Measurements from ENCODE around the gene PPP2R5C. TPM values are rescaled to one million over a fixed set of nuclear protein-coding genes. Genes with fewer than 3 reads are reported as not detected.
A peak's percentile ranks its signal among the peaks of the same experiment; 100 is the strongest.

PPP2R5C gene
- total RNA-seq, 2 donors from 2014 or later = 317 to 370 TPM

DNA sequence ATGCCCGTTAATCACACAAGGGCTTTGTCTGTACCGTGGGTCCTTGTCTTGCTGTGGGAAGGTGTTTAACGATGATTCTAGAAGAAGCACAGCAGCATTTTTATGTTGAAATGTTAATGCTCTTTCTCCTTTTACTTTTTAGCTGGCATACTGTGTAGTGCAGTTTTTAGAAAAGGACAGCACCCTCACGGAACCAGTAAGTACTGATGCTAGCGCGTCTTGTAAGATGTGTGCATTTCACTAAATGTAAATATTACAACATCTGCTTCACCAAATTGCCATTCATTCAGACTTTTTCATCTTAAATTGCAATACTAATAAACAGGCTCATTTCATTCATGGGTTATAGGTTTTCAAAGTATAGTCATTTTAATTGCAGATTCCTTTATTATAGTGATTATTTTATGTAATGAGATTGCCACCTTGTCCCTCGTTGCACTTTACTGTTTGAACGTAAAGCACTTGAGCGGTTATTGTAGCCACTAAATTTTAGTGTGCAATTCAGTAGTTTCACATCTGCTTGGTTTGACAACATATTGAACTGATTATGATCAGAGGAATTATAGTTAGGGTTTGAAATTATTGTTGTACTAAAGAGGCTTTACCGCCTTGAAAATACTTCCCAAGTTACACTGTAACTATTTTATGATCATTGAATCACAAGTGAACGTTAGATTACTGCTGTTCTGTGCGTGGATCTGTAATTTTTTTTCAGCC is 133.0 kb downstream of the PPP2R5C start:
- H3K9me3 Mint-ChIP-seq = no peaks in the 10 kb centered on the region
- no peaks in the 10 kb centered on the region for H3K27me3 Mint-ChIP-seq (ENCODE audit: low read depth)
- no peak overlapping the region for H3K27ac Mint-ChIP-seq
- H3K4me1 Mint-ChIP-seq (ENCODE audit: low read depth) = no peaks in the 10 kb centered on the region
- no peak overlapping the region for H3K4me3 Mint-ChIP-seq
- H3K36me3 Mint-ChIP-seq (ENCODE audit: insufficient read depth in 2 of 2) = peaks cover 13 to 50% of the 10 kb centered on the region in 2 donors
- DNase-seq = no peak
- ATAC-seq (replicated peaks in 1 of 2) = no peak

DNA sequence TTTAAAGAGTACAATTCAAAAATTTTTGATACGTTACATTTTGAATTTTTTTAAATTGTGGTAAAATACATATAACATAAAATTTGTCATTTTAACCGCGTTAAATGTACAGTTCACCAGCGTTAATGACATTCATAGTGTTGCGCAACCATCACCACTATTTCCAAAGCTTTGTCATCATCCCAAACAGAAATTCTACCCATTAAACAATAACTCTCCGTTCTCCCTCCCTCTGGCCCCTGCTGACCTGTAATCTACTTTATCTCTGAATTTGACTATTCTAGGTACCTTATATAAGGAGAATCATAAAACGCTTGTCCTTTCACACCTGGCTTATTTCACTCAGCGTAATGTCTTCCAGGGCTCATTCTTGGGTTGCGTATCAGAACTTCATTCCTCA is 133.7 kb downstream of the PPP2R5C start:
- Mint-ChIP-seq H3K9me3 (no peaks in the 10 kb centered on the region), H3K36me3 (ENCODE audit: insufficient read depth in 2 of 2) (peaks cover 12 to 52% of the 10 kb centered on the region in 2 donors), H3K4me1 (ENCODE audit: low read depth) (no peaks in the 10 kb centered on the region), H3K27me3 (ENCODE audit: low read depth) (no peaks in the 10 kb centered on the region), H3K4me3 (no peak overlapping the region), H3K27ac (no peak overlapping the region)
- ATAC-seq (replicated peaks in 1 of 2) (no peak), DNase-seq (no peak)

DNA sequence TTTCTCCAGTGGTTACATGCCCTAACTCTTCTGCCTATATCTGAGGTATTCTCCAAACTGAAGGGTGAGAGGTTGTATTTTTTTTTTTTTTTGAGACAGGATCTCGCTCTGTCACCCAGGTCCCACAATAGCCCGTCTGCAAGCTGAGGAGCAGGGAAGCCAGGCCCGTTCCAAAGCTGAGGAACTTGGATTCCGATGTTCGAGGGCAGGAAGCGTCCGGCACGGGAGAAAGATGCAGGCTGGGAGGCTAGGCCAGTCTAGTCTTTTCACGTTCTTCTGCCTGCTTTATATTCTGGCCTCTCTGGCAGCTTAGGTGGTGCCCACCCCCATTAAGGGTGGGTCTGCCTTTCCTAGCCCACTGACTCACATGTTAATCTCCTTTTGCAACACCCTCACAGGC is 135.8 kb downstream of the PPP2R5C start:
- Mint-ChIP-seq H3K4me1 (ENCODE audit: low read depth) (no peaks in the 10 kb centered on the region), H3K4me3 (no peak overlapping the region), H3K27ac (no peak overlapping the region), H3K36me3 (ENCODE audit: insufficient read depth in 2 of 2) (peaks cover 12 to 56% of the 10 kb centered on the region in 2 donors), H3K27me3 (ENCODE audit: low read depth) (no peaks in the 10 kb centered on the region), H3K9me3 (no peaks in the 10 kb centered on the region)
- ATAC-seq (replicated peaks in 1 of 2) = no peak
- no peak for DNase-seq

DNA sequence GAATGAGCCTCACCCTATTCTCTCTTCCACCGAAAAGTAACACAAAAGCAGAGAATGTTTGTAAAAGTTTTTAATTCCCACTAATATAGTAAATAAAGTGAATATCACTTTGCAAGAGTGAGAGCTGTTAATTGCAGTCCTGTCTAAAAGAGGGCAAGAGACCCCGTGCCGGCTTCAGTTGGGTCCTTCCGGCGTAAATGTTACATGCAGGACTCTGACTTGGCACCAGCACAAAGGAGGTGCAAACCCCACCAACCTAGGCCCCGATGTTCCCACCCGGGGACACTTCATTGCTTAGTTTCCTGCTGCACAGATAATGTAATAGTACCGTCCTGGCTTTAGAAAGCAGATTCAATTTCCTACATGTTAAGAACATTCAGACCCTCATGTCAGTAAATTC is 136.9 kb downstream of the PPP2R5C start:
- no peaks in the 10 kb centered on the region for H3K4me1 Mint-ChIP-seq (ENCODE audit: low read depth)
- no peak for ATAC-seq (replicated peaks in 1 of 2)
- no peaks in the 10 kb centered on the region for H3K9me3 Mint-ChIP-seq
- peak overlapping the region; percentile 58 for H3K27ac Mint-ChIP-seq
- no peak for DNase-seq
- H3K27me3 Mint-ChIP-seq (ENCODE audit: low read depth) = no peaks in the 10 kb centered on the region
- H3K36me3 Mint-ChIP-seq (ENCODE audit: insufficient read depth in 2 of 2) = peaks cover 12 to 60% of the 10 kb centered on the region in 2 donors
- H3K4me3 Mint-ChIP-seq = no peak overlapping the region

DNA sequence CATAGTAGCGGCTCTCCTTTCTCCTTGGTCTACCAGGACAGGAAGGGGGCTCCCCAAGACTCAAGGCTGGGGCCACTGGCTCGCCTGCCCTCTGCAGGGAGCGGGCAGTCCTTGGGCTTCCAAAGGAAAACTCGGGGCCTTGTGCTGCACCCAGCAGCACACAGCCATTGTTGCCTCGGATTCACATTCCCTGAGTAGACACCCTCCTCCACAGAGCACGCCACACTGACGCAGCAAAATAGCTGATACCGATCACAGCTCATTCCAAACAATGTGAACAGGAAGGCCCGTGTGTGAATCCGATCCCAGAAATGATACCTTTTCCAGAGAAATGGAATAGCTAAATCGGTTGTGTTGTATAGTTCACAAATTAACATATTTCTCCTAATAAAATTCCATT is 137.8 kb downstream of the PPP2R5C start:
- Mint-ChIP-seq H3K27ac (peak overlapping the region; percentile 25), H3K4me3 (no peak overlapping the region), H3K4me1 (ENCODE audit: low read depth) (no peaks in the 10 kb centered on the region), H3K27me3 (ENCODE audit: low read depth) (no peaks in the 10 kb centered on the region), H3K9me3 (no peaks in the 10 kb centered on the region), H3K36me3 (ENCODE audit: insufficient read depth in 2 of 2) (peaks cover 12 to 57% of the 10 kb centered on the region in 2 donors)
- no peak for ATAC-seq (replicated peaks in 1 of 2)
- DNase-seq = no peak

DNA sequence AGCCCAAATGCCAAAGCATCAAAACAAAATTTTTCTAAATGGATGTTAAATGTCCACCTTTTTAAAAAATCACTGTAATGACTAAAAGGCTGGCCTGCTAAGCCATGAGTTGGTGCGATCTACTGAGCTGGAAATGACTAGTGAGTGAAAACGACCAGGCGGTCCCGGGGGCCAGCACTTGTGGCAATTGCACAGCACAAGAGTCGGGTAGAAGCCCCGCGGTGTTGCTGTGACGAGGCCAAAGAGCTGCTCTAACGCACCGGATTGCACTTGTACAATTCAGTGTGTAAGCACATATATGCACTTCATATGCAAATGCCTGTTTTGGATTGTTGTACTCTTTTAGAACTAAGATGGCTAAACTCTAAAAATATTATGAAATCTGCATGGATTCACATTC is 138.7 kb downstream of the PPP2R5C start:
- Mint-ChIP-seq H3K36me3 (ENCODE audit: insufficient read depth in 2 of 2) (peaks cover 11 to 53% of the 10 kb centered on the region in 2 donors), H3K27me3 (ENCODE audit: low read depth) (no peaks in the 10 kb centered on the region), H3K4me1 (ENCODE audit: low read depth) (no peaks in the 10 kb centered on the region), H3K27ac (no peak overlapping the region), H3K4me3 (no peak overlapping the region), H3K9me3 (no peaks in the 10 kb centered on the region)
- ATAC-seq (replicated peaks in 1 of 2) = no peak
- DNase-seq = no peak

DNA sequence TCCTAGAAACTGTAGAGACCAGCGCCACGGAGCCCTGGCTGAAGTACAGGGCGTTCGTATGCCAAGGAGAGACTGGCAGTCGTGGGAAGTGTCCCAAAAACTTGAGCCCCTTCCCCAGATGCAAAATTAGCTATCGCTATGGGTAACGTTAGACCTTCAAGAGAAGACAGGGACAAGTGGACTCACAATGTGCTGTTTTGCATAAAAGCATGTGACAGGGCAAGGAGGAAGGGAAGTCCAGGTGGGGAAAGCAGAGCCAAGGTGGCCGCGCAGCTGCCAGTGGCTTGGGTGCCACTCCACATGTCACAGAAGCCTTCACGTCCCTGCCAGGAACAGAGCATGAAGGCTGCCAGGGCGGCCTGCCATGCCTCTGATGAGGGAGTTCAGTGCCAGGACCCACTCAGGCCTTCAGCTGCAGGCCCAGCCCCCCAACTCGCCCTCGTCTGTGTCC is 141.6 kb downstream of the PPP2R5C start:
- peak overlapping the region; percentile 27 for H3K27ac Mint-ChIP-seq
- H3K4me3 Mint-ChIP-seq = no peak overlapping the region
- no peaks in the 10 kb centered on the region for H3K9me3 Mint-ChIP-seq
- peaks cover 3 to 53% of the 10 kb centered on the region in 2 donors for H3K36me3 Mint-ChIP-seq (ENCODE audit: insufficient read depth in 2 of 2)
- ATAC-seq (replicated peaks in 1 of 2) (no peak), DNase-seq (no peak)
- no peaks in the 10 kb centered on the region for H3K4me1 Mint-ChIP-seq (ENCODE audit: low read depth)
- H3K27me3 Mint-ChIP-seq (ENCODE audit: low read depth) = no peaks in the 10 kb centered on the region

DNA sequence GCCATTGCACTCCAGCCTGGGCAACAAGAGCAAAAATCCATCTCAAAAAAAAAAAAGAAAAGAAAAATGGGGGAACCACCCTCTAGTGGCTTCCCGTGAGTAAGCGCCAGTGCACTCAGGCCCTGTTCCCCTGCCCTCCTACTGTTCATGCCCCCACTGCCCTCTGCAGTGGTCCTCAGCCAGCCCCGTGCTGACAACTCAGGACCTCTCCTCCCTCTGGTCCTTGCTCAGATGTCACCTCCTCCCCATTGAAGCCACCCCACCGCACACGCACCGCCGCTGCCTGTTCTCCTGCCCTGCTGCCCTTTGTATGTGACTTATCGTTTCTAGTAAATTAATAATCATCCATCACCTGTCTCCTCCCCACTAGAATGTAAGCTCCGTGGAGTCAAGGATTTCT is 144.1 kb downstream of the PPP2R5C start:
- ATAC-seq (replicated peaks in 1 of 2) = no peak
- H3K27me3 Mint-ChIP-seq (ENCODE audit: low read depth) = no peaks in the 10 kb centered on the region
- peaks cover 2 to 49% of the 10 kb centered on the region in 2 donors for H3K36me3 Mint-ChIP-seq (ENCODE audit: insufficient read depth in 2 of 2)
- no peak overlapping the region for H3K27ac Mint-ChIP-seq
- H3K9me3 Mint-ChIP-seq = no peaks in the 10 kb centered on the region
- no peak overlapping the region for H3K4me3 Mint-ChIP-seq
- H3K4me1 Mint-ChIP-seq (ENCODE audit: low read depth) = no peaks in the 10 kb centered on the region
- no peak for DNase-seq

DNA sequence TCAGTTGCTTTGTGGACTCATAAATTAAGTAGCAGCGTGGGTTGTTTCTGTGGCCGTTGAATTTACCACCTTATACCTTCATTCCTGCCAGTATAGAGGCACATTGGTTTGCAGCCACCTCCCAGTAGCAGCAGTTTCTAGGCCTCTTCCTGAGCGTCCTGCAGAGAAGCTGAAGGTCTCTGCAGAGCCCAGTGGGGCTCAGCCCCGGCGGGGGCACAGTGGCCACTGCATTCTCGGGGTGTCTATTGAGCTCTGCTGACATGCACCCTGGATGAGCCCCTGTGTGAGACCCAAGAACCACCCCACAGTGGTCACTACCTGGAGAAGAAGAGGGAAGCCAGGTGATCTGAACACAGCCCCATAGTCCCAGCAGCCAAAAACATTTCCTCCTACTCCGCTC is 145.1 kb downstream of the PPP2R5C start:
- DNase-seq (no peak), ATAC-seq (replicated peaks in 1 of 2) (no peak)
- Mint-ChIP-seq H3K4me1 (ENCODE audit: low read depth) (no peaks in the 10 kb centered on the region), H3K36me3 (ENCODE audit: insufficient read depth in 2 of 2) (peaks cover 2 to 43% of the 10 kb centered on the region in 2 donors), H3K9me3 (no peaks in the 10 kb centered on the region), H3K4me3 (no peak overlapping the region), H3K27me3 (ENCODE audit: low read depth) (no peaks in the 10 kb centered on the region), H3K27ac (no peak overlapping the region)

DNA sequence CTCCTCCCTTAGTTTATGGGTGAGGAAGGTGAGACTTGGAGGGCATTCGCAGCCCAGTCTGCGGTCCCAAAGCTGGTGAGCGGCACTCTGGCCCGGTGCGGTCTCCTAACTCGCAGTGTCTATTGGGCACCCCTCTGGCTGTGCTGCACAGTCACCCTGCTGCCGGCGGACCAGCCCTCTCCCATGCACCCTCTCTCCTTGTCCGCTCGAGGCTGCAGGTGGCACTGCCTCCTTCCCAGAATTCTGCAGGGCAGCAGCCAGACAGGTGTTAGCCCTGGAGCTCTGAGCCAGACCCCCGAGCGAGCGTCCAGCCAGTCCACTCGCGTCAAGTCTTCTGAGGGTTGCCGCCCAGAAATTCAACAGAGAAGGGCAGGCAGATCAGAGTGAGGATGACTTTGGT is 146.1 kb downstream of the PPP2R5C start:
- Mint-ChIP-seq H3K9me3 (no peaks in the 10 kb centered on the region), H3K36me3 (ENCODE audit: insufficient read depth in 2 of 2) (peaks cover under 1 to 39% of the 10 kb centered on the region in 2 donors), H3K4me1 (ENCODE audit: low read depth) (no peaks in the 10 kb centered on the region), H3K27me3 (ENCODE audit: low read depth) (no peaks in the 10 kb centered on the region), H3K27ac (no peak overlapping the region), H3K4me3 (no peak overlapping the region)
- DNase-seq (no peak), ATAC-seq (replicated peaks in 1 of 2) (no peak)

DNA sequence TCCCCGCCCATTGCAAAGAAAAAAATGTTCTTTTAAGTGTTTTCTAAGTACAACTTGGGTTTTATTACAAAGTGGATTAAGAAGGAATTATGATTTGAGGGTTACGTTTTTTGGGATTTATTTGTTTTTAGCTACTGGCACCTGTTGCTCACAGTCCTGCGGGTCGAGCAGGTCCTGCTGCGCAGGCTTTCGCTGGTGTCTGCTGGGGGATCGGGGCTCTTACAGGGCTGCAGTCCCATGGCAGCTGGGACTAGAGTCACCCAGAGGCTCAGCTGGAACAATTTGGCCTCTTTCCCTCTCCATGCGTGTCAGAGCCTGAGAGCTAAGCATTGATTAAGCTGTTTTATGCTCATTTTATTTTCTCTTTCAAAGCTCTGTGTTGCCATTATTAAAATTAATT is 147.3 kb downstream of the PPP2R5C start:
- DNase-seq (no peak), ATAC-seq (replicated peaks in 1 of 2) (no peak)
- no peaks in the 10 kb centered on the region for H3K27me3 Mint-ChIP-seq (ENCODE audit: low read depth)
- H3K4me1 Mint-ChIP-seq (ENCODE audit: low read depth) = no peaks in the 10 kb centered on the region
- no peaks in the 10 kb centered on the region for H3K9me3 Mint-ChIP-seq
- H3K4me3 Mint-ChIP-seq = no peak overlapping the region
- peaks cover 0 to 36% of the 10 kb centered on the region in 2 donors for H3K36me3 Mint-ChIP-seq (ENCODE audit: insufficient read depth in 2 of 2)
- peak overlapping the region; percentile 85 for H3K27ac Mint-ChIP-seq

DNA sequence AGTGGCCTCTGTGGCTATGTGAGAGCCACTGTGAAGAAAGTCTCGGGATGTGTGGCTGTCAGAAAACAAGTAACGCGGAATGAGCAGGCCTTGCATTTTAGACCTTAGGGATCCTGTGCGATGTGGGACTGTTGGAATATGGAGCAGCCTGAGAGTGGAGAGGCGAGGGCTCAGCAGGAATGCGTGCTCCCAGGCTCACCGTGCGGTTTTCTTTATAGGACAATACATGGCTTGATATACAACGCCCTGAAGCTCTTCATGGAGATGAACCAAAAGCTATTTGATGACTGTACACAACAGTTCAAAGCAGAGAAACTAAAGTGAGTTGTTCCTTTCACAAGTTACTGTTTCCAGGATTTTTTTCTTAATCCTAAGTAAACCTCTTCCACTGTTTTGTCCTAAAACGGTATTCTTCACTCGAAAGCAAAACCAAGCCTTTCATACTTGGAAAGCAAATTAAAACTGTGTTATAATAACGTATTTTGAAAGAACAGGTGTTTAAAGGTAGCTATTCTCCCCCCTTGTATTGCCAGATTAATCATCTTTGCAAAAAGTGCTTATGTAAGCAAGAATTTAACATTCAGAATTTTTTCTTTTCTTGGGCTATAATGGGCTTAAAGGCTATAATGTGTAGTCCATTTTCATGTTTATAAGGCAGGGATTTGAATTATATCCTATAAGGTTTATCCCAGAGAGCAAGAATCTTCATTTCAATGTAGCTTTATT is 148.0 kb downstream of the PPP2R5C start:
- Mint-ChIP-seq H3K36me3 (ENCODE audit: insufficient read depth in 2 of 2) (peaks cover 3 to 41% of the 10 kb centered on the region in 2 donors), H3K27me3 (ENCODE audit: low read depth) (no peaks in the 10 kb centered on the region), H3K4me1 (ENCODE audit: low read depth) (no peaks in the 10 kb centered on the region), H3K27ac (peak overlapping the region; percentile 85), H3K9me3 (no peaks in the 10 kb centered on the region), H3K4me3 (no peak overlapping the region)
- no peak for ATAC-seq (replicated peaks in 1 of 2)
- DNase-seq = no peak

DNA sequence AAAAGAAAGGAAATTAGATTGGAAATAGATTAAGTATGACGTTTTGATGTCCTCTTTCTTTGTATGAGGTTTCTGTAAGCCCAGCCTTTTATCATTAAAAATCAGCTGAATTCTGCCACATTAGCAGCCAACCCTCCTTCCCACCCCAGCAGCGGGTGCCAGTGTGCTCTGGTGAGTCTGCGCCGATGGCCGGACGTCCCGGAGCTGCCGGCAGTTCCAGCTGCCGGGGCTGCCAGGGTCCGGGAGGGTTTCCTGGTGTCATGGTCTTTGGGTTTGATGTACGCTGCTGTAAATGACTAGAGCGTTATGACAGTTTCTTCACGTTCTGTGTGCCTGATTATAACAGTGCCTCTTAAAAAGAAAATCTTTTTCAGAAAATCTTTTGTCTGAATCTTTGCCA is 151.3 kb downstream of the PPP2R5C start:
- Mint-ChIP-seq H3K36me3 (ENCODE audit: insufficient read depth in 2 of 2) (peaks cover 5 to 30% of the 10 kb centered on the region in 2 donors), H3K4me3 (no peak overlapping the region), H3K4me1 (ENCODE audit: low read depth) (no peaks in the 10 kb centered on the region), H3K27me3 (ENCODE audit: low read depth) (no peaks in the 10 kb centered on the region), H3K9me3 (no peaks in the 10 kb centered on the region), H3K27ac (peak overlapping the region; percentile 25)
- no peak for ATAC-seq (replicated peaks in 1 of 2)
- no peak for DNase-seq

All from activated T-cell treated with anti-CD3 and anti-CD28 coated beads, Interleukin-2, amount 50 U/mL, for 72 hours (primary cell).